ENCODE data around the gene SYNGR1.

SYNGR1 gene

GRCh38 chr22:39431216-39431801, 81.5 kb downstream of the SYNGR1 start:
- no peak for DNase-seq (ENCODE audit: low spot score)

GRCh38 chr22:39431821-39432251, 82.0 kb downstream of the SYNGR1 start:
- DNase-seq (ENCODE audit: low spot score), result peak; percentile 78

GRCh38 chr22:39432361-39432811, 82.6 kb downstream of the SYNGR1 start:
- no peak for DNase-seq (ENCODE audit: low spot score)

- no peak for DNase-seq (ENCODE audit: low spot score)
Observed at GRCh38 chr22:39433476-39434242, 83.9 kb downstream of the SYNGR1 start.

- no peak for DNase-seq (ENCODE audit: low spot score)
Observed at GRCh38 chr22:39434243-39434653, 84.5 kb downstream of the SYNGR1 start.

- no peak for DNase-seq (ENCODE audit: low spot score)
Observed at GRCh38 chr22:39434721-39435120, 84.9 kb downstream of the SYNGR1 start.
